ENCODE data around the gene E2F6. TPM values are rescaled to one million over a fixed set of nuclear protein-coding genes. Genes with fewer than 3 reads are reported as not detected.

Gene E2F6
- polyA plus RNA-seq, 1 of the 3 experiments (the other 2 are of a cell fraction), result 15.3 TPM

GRCh38 chr2:11466307-11467128, 557 bp upstream of the E2F6 start:
- peaks cover 12 to 29% of the 10 kb centered on the region in 2 experiments for H3K36me3 ChIP-seq (replicated peaks in 1 of 2; ENCODE audit: control insufficient read depth in 1 of 2, insufficient read depth in 2 of 2, low read length in 1 of 2)
- H3K27me3 ChIP-seq (ENCODE audit: insufficient read depth), result no peaks in the 10 kb centered on the region
- H3K27ac ChIP-seq (ENCODE audit: low read depth in 2 of 2, low read length in 1 of 2), result peak overlapping the region in 1 of 2 experiments; percentile 90; a peak in 1 of 4 replicates
- peak overlapping the region; percentile 64 to 72 for H3K4me3 ChIP-seq (ENCODE audit: low read depth in 2 of 2, low read length in 1 of 2)
- H3K9me2 ChIP-seq, result no peaks in the 10 kb centered on the region
- H4K20me1 ChIP-seq (ENCODE audit: insufficient read depth), result peaks cover 33% of the 10 kb centered on the region
- no peak for TF ChIP-seq TEAD4 (IDR thresholded peaks at IDR 0.05; ENCODE audit: borderline replicate concordance, insufficient read depth)
- TF ChIP-seq IRF3 (IDR thresholded peaks at IDR 0.05; ENCODE audit: low read depth, low read length), result no peak
- TF ChIP-seq ZBTB33 (IDR thresholded peaks at IDR 0.05; ENCODE audit: borderline replicate concordance, low read depth), result no peak
- no peak for TF ChIP-seq JUND (IDR thresholded peaks at IDR 0.05)
- TF ChIP-seq CTCF (IDR thresholded peaks at IDR 0.05), result no peak
- no peak for TF ChIP-seq NRF1 (IDR thresholded peaks at IDR 0.05; ENCODE audit: low read depth, low read length)
- TF ChIP-seq TAF1 (IDR thresholded peaks at IDR 0.05; ENCODE audit: borderline replicate concordance, low read depth, low read length), result no peak
- no peak for TF ChIP-seq TCF12 (IDR thresholded peaks at IDR 0.05)
- no peak for TF ChIP-seq EZH2phosphoT487 (IDR thresholded peaks at IDR 0.05; ENCODE audit: borderline replicate concordance, low read depth)
- no peak for TF ChIP-seq GABPA (IDR thresholded peaks at IDR 0.05; ENCODE audit: low read depth)
- TF ChIP-seq RFX5 (IDR thresholded peaks at IDR 0.05; ENCODE audit: low read length), result no peak
- TF ChIP-seq REST (IDR thresholded peaks at IDR 0.05; ENCODE audit: low read depth, low read length), result no peak
- no peak for TF ChIP-seq NFIC (IDR thresholded peaks at IDR 0.05; ENCODE audit: borderline replicate concordance)
- H3F3A ChIP-seq (replicated peaks; ENCODE audit: insufficient read depth), result peaks cover 4% of the 10 kb centered on the region
- DNase-seq, result no peak
- H3K4me2 ChIP-seq, result peak overlapping the region; percentile 95
- 37% methylated on average over 26 of the region's 26 CpGs for WGBS (ENCODE audit: low lambda C conversion rate)
- peaks cover 16 to 27% of the 10 kb centered on the region in 2 experiments for H3K4me1 ChIP-seq (ENCODE audit: control insufficient read depth in 1 of 2, insufficient read depth in 2 of 2, low read depth in 1 of 2, low read length in 1 of 2)
- H3K79me2 ChIP-seq (ENCODE audit: insufficient read depth), result peaks cover 46% of the 10 kb centered on the region
- CTCF ChIA-PET, result interaction anchor here (0.6 to 11.5 kb wide), 14 partner anchors 12 to 335 kb away, joined by 3 to 189 read pairs (median 4); a partner anchor contains a TSS
- H3K9ac ChIP-seq, result peak overlapping the region; percentile 73; the same call in 1 of the 2 replicates
- H2AFZ ChIP-seq (ENCODE audit: low read depth), result peak overlapping the region; percentile 93
- POLR2A ChIA-PET, result interaction anchor here (2.4 kb wide), 1 partner anchor 16 kb away, joined by 16 read pairs; no protein-coding TSS in a partner anchor
- H3K9me3 ChIP-seq, result no peaks in the 10 kb centered on the region

Measured in SK-N-SH (cell line).